Adrenal gland (tissue), 12 donors: Measurements from ENCODE around the gene CAVIN1. TPM values are rescaled to one million over a fixed set of nuclear protein-coding genes. Genes with fewer than 3 reads are reported as not detected.
A peak's percentile ranks its signal among the peaks of the same experiment; 100 is the strongest.

Experiments used
- DNase-seq, 7 donors: peaks; one replicate each; pipeline ENCODE4 v3.0.0-alpha.2; 2019 to 2020
- H3K27ac ChIP-seq, 5 donors: fragments of 200-600 bp; sonication (generic) in 4 of 5; 1 replicate in 3 of 5; 2 replicates in 2 of 5; pipeline versions ENCODE4 v1.5.1 to v1.8.0; 2016 to 2020; ENCODE audit warnings: mild to moderate bottlenecking in 1 of 5
- H3K27me3 ChIP-seq: fragments of 200-600 bp; 2 replicates; pipeline ENCODE4 v1.8.0; 2021
- H3K36me3 ChIP-seq, 2 donors: fragments of 200-600 bp; replicated peaks in 1 of 2; 1 replicate in 1 of 2; 2 replicates in 1 of 2; pipeline versions ENCODE4 v1.5.1 to v1.8.0; 2018 to 2022
- H3K4me1 ChIP-seq, 2 donors: fragments of 200-600 bp; replicated peaks in 1 of 2; 1 replicate in 1 of 2; 2 replicates in 1 of 2; pipeline versions ENCODE4 v1.5.1 to v1.8.0; 2018 to 2021
- H3K4me3 ChIP-seq, 4 donors: fragments of 200-600 bp; sonication (generic) in 3 of 4; one replicate each; pipeline ENCODE4 v1.5.1; 2016 to 2018
- H3K9me3 ChIP-seq, 3 donors: fragments of 200-600 bp; sonication (generic) in 1 of 3; replicated peaks in 1 of 3; 1 replicate in 2 of 3; 2 replicates in 1 of 3; pipeline versions ENCODE4 v1.5.1 to v1.8.0; 2016 to 2021
- POLR2A ChIP-seq, 2 donors: fragments of 450-650 bp; IDR thresholded peaks; one replicate each; pipeline ENCODE4 v1.6.1; 2017; ENCODE audit warnings: antibody characterized with exemption in 2 of 2, mild to moderate bottlenecking in 2 of 2, moderate library complexity in 1 of 2
- WGBS, 4 donors: extraction: QIAGEN DNeasy Blood & Tissue Kit in 2 of 4; methylation state at CpG; one replicate each; pipeline versions ENCODE4 v1.1.5 to v1.1.7; 2013 to 2017; 5-methylcytosine and 5-hydroxymethylcytosine counted together
- intact Hi-C, 2 donors: fragments of 100-400 bp; cut with DNase I; formaldehyde crosslinking; loops; one replicate each; pipeline versions ENCODE4 v1.14.1 to v1.15.0; 2022 to 2023
- polyA plus RNA-seq, 3 donors: library from polyadenylated mRNA; stranded (reverse); fragments of 200-250 nt in 2 of 3; fragments of 350-450 nt in 1 of 3; fragmentation: Illumina TruSeq in 1 of 3; extraction: RNeasy Lipid Tissue Mini Kit (QIAGEN cat#74804) in 1 of 3; gene quantifications; one replicate each; pipeline ENCODE4 v1.2.3, GENCODE V29; 2013 to 2014
- total RNA-seq, 9 donors: library from RNA; depleted of rRNA in 4 of 9; stranded (reverse); fragments of >200 nt in 4 of 9; fragments of 120-200 nt in 1 of 9; fragmentation: NEBNext Ultra II Directional in 1 of 9; extraction: Animal tissue kit (Norgen Biotek cat#: 25700) in 1 of 9; gene quantifications; one replicate each; pipeline versions ENCODE4 v1.1.0 to v1.2.4, GENCODE V29; 2013 to 2023
- TF ChIP-seq, protein P1 (sequence below), 6 experiments: fragments of 450-650 bp in 4 of 6; fragments of 200-600 bp in 2 of 6; sonication (generic) in 1 of 6; IDR thresholded peaks; 1 replicate in 5 of 6; 2 replicates in 1 of 6; pipeline versions ENCODE4 v1.5.1 to v1.8.0; 2016 to 2021; ENCODE audit warnings: antibody characterized with exemption in 6 of 6, mild to moderate bottlenecking in 2 of 6, moderate library complexity in 1 of 6
- donor health status: healthy with polysubstance abuse.
- donor health status: Bipolar disorder and iron deficiency.
- donor health status: DM: yes; HTN: yes; CAD: no.
- donor health status: DM: no; HTN: no; CAD: no.
- donor health status: DM: no; HTN: no; CAD: no.
- donor health status: DM: yes; HTN: yes; CAD: no.

CAVIN1 gene
- total and polyA plus RNA-seq, 12 donors = 13.1 to 206 (median 132) TPM

DNA sequence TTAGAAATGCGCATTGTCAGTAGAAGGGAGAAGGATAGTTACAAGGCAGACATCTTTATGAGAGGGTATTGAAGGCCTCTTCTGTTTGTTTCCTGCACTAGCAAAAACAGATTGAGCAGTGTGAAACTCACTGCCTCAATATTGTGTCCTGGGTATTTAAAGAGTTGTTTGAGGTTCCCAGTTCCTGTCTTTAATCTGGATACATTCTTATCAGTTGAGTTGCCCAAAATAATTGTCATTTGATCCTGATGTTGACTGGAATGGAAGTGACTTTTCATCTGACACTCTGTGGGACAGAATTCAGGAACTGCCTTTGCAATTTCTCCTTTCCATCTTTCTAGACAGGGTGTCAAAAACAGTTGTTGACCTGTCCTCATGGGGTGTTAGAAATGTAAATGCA is 37.3 kb upstream of the CAVIN1 start:
- no peaks in the 10 kb centered on the region for H3K9me3 ChIP-seq
- intact Hi-C loops = no loop called here
- 70 to 81% (median 74%) methylated on average over 1 of the region's 1 CpG for WGBS, 4 donors
- H3K4me1 ChIP-seq = peaks cover 24 to 45% of the 10 kb centered on the region in 2 donors
- H3K27ac ChIP-seq = peak overlapping the region; percentile 90 to 98 (median 96)
- H3K4me3 ChIP-seq = peak overlapping the region in 2 of 4 donors; percentile 79 to 87
- no peak for DNase-seq
- peaks cover 0 to 37% of the 10 kb centered on the region in 2 donors for H3K36me3 ChIP-seq
- H3K27me3 ChIP-seq = no peaks in the 10 kb centered on the region
- no peak for TF ChIP-seq POLR2A (IDR thresholded peaks at IDR 0.05)
- TF ChIP-seq, protein P1, sequence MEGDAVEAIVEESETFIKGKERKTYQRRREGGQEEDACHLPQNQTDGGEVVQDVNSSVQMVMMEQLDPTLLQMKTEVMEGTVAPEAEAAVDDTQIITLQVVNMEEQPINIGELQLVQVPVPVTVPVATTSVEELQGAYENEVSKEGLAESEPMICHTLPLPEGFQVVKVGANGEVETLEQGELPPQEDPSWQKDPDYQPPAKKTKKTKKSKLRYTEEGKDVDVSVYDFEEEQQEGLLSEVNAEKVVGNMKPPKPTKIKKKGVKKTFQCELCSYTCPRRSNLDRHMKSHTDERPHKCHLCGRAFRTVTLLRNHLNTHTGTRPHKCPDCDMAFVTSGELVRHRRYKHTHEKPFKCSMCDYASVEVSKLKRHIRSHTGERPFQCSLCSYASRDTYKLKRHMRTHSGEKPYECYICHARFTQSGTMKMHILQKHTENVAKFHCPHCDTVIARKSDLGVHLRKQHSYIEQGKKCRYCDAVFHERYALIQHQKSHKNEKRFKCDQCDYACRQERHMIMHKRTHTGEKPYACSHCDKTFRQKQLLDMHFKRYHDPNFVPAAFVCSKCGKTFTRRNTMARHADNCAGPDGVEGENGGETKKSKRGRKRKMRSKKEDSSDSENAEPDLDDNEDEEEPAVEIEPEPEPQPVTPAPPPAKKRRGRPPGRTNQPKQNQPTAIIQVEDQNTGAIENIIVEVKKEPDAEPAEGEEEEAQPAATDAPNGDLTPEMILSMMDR (IDR thresholded peaks at IDR 0.05) = no peak

DNA sequence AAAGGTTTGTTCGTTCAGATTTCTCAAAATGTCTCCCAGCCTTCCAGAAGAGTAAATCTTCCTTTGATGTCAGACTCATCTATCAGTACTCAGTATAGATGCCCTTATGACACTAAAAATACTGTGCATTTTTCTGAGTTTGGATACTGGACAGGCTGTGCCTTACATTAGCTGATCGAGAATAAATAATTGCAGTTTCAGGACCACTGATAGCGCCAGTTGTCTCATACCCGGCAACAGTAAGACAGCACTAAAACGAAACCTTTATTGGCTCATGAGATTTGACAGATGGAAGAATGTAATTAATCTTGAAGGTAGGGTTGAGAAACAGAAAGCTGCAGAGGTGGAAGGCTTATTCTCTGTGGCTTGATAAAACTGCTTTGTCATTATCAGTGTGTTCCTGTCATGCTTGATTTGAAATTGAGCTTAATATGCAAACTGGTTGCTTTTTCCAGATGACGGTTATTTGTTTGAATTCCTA is 36.8 kb upstream of the CAVIN1 start:
- peak overlapping the region in 3 of 4 donors; percentile 37 to 87 (median 79) for H3K4me3 ChIP-seq
- DNase-seq = peak in 2 of 7 donors; percentile 27 to 44
- peak overlapping the region; percentile 90 to 98 (median 96) for H3K27ac ChIP-seq
- no peaks in the 10 kb centered on the region for H3K9me3 ChIP-seq
- no peaks in the 10 kb centered on the region for H3K27me3 ChIP-seq
- H3K36me3 ChIP-seq = peaks cover 0 to 31% of the 10 kb centered on the region in 2 donors
- peak in 1 of 2 donors; percentile 35 for TF ChIP-seq POLR2A (IDR thresholded peaks at IDR 0.05)
- TF ChIP-seq, protein P1 (IDR thresholded peaks at IDR 0.05) = no peak
- intact Hi-C loops = no loop called here
- peaks cover 24 to 45% of the 10 kb centered on the region in 2 donors for H3K4me1 ChIP-seq
- 5 to 8% (median 7%) methylated on average over 6 of the region's 6 CpGs for WGBS, 4 donors

DNA sequence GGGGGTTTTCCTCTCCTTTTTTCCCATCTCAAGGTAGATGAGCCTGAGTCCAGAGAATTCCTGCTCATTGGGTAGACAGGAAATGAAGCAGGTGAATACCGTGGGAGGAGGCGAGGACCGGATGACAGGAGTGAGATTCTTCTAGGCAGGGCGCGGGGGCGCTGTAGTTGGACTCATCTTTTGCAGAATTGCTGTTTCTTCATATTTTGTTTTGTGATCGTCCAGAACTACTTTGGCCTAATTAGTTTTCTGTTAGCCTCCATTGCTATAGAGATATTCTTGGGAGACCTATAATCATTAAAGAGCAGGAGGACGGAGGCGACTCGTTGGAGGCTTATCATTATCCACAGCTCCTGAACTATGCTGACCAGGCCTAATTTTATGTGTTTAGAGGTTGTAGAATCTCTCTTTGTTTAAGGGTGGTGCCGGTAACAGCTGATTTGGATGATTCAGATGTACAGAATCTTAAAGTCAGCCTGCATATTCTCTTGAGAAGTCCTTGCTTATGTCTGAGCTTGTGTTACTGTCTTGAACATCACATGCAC is 36.3 kb upstream of the CAVIN1 start:
- Histone ChIP-seq H3K4me3 (peak overlapping the region; percentile 37 to 87 (median 78)), H3K4me1 (peaks cover 24 to 45% of the 10 kb centered on the region in 2 donors), H3K27ac (peak overlapping the region; percentile 90 to 98 (median 96)), H3K36me3 (peaks cover 0 to 26% of the 10 kb centered on the region in 2 donors), H3K9me3 (no peaks in the 10 kb centered on the region), H3K27me3 (no peaks in the 10 kb centered on the region)
- intact Hi-C loops = no loop called here
- TF ChIP-seq, protein P1 (IDR thresholded peaks at IDR 0.05) = peak in 3 of 6 experiments; percentile 11 to 18 (median 18)
- no peak for TF ChIP-seq POLR2A (IDR thresholded peaks at IDR 0.05)
- 0 to 7% (median 3%) methylated on average over 10 to 11 of the region's 11 CpGs for WGBS, 4 donors
- peak; percentile 49 to 83 (median 65) for DNase-seq

DNA sequence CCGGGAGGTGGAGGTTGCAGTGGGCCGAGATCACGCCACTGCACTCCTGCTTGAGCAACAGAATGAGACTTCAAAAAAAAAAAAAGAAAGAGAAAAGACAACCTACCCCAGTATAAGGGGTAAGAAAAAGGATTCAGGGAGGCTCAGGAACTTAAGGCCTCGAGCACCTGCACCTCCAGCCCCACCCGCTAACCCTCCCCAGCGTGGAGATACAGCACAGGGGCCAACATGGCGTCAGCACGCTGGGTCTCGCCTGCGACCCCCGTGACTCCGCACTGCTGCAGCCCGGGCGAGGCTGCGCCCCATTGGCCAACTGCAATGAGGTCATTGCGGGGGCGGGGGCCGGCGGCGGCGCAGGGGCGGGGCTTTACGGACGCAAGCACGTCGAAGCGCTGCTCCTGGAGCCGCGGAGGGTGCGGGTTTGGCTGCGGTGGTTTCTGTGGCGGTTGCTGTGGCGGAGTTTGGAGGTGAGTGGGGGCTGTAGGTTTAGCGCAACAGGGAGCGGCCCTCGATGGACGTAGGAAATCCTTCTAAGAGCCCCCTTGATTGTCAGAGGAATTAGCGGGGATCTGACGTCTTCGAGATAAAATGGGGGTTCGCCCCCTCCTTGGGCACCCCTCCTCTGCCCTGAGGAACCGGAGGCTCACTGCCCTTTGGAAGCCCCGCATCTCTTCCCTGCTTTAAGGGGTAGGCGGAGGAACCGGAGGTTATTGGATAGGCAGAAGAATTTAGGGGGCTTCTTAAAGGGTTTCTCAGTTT is 35.6 kb upstream of the CAVIN1 start, which contains the start of gene ATP6V0A1:
TSS of gene ATP6V0A1 (plus strand) at position 382 of the 759 bp plus-strand sequence. CDS start 2,017 bp downstream, outside the sequence.
- no peaks in the 10 kb centered on the region for H3K9me3 ChIP-seq
- DNase-seq = peak; percentile 94 to 98 (median 96)
- H3K4me3 ChIP-seq = peak within 1 kb of the TSS; percentile 37 to 87 (median 78)
- WGBS, 4 donors = 1 to 3% (median 1%) methylated on average over 14 to 45 of the region's 45 CpGs
- intact Hi-C loops = no loop called here
- peaks cover 24 to 44% of the 10 kb centered on the region in 2 donors for H3K4me1 ChIP-seq
- TF ChIP-seq, protein P1 (IDR thresholded peaks at IDR 0.05) = no peak
- TF ChIP-seq POLR2A (IDR thresholded peaks at IDR 0.05) = peak; percentile 77 to 83
- H3K27ac ChIP-seq = peak within 1 kb of the TSS; percentile 90 to 98 (median 96)
- H3K36me3 ChIP-seq = peaks cover 0 to 24% of the 10 kb centered on the region in 2 donors
- no peaks in the 10 kb centered on the region for H3K27me3 ChIP-seq
